Measurements from ENCODE around the gene SLC13A4. TPM values are rescaled to one million over a fixed set of nuclear protein-coding genes. Genes with fewer than 3 reads are reported as not detected.

SLC13A4 gene
- total and polyA plus RNA-seq, 2 of the 13 experiments (the other 11 are each of a cell fraction or from before 2014, with no cell fraction given), result 0.04 TPM; not detected in 1

DNA sequence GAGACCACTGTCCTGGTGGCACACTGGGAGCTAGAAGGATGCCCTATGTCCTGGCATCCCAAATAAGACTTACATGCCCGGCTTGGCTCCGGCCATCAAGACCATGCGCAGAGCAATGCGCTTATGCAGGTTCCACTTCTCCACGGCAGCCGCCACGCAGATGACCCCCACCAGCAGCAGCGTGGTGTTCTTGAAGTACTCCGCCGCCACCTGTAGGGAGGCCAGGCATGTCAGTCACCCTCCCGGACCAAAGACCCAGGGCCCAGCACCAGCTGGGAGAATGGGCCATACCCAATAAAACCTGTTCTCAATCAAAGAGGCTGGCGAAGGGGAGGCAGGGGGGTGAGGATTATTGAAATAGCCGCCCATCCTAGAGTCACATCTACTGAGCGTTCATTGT is 19.9 kb downstream of the SLC13A4 start (continued):
- no peak for TF ChIP-seq ZNF33A (CRISPR knock-in tag; IDR thresholded peaks at IDR 0.05; ENCODE audit: borderline replicate concordance)
- TF ChIP-seq STAG1 (CRISPR knock-in tag; IDR thresholded peaks at IDR 0.05), result peak; percentile 12; the same call in 1 of the 2 replicates
- TF ChIP-seq NKX3-1 (CRISPR knock-in tag; IDR thresholded peaks at IDR 0.05), result no peak
- TF ChIP-seq, protein P1, sequence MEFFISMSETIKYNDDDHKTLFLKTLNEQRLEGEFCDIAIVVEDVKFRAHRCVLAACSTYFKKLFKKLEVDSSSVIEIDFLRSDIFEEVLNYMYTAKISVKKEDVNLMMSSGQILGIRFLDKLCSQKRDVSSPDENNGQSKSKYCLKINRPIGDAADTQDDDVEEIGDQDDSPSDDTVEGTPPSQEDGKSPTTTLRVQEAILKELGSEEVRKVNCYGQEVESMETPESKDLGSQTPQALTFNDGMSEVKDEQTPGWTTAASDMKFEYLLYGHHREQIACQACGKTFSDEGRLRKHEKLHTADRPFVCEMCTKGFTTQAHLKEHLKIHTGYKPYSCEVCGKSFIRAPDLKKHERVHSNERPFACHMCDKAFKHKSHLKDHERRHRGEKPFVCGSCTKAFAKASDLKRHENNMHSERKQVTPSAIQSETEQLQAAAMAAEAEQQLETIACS (CRISPR knock-in tag; IDR thresholded peaks at IDR 0.05), result no peak
- TF ChIP-seq, protein P2, sequence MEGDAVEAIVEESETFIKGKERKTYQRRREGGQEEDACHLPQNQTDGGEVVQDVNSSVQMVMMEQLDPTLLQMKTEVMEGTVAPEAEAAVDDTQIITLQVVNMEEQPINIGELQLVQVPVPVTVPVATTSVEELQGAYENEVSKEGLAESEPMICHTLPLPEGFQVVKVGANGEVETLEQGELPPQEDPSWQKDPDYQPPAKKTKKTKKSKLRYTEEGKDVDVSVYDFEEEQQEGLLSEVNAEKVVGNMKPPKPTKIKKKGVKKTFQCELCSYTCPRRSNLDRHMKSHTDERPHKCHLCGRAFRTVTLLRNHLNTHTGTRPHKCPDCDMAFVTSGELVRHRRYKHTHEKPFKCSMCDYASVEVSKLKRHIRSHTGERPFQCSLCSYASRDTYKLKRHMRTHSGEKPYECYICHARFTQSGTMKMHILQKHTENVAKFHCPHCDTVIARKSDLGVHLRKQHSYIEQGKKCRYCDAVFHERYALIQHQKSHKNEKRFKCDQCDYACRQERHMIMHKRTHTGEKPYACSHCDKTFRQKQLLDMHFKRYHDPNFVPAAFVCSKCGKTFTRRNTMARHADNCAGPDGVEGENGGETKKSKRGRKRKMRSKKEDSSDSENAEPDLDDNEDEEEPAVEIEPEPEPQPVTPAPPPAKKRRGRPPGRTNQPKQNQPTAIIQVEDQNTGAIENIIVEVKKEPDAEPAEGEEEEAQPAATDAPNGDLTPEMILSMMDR (CRISPR knock-in tag; IDR thresholded peaks at IDR 0.05), result peak; percentile 37
- no peak for TF ChIP-seq AGO2 (optimal IDR thresholded peaks at IDR 0.05; ENCODE audit: low read depth, low read length)
- TF ChIP-seq BRD4 (CRISPR knock-in tag; IDR thresholded peaks at IDR 0.05), result no peak
- TF ChIP-seq, protein P3, sequence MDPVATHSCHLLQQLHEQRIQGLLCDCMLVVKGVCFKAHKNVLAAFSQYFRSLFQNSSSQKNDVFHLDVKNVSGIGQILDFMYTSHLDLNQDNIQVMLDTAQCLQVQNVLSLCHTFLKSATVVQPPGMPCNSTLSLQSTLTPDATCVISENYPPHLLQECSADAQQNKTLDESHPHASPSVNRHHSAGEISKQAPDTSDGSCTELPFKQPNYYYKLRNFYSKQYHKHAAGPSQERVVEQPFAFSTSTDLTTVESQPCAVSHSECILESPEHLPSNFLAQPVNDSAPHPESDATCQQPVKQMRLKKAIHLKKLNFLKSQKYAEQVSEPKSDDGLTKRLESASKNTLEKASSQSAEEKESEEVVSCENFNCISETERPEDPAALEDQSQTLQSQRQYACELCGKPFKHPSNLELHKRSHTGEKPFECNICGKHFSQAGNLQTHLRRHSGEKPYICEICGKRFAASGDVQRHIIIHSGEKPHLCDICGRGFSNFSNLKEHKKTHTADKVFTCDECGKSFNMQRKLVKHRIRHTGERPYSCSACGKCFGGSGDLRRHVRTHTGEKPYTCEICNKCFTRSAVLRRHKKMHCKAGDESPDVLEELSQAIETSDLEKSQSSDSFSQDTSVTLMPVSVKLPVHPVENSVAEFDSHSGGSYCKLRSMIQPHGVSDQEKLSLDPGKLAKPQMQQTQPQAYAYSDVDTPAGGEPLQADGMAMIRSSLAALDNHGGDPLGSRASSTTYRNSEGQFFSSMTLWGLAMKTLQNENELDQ (CRISPR knock-in tag; IDR thresholded peaks at IDR 0.05; ENCODE audit: borderline replicate concordance), result no peak

Data from HepG2 (cell line).